GM12878 (cell line): ENCODE data around the gene SERPINB10. TPM values are rescaled to one million over a fixed set of nuclear protein-coding genes. Genes with fewer than 3 reads are reported as not detected.

Experiments
- ATAC-seq: fragments of 200-7000 bp; cut with Tn5 transposase; 3 replicates; pipeline ENCODE4 v1.9.1; 2020; ENCODE audit warnings: mild to moderate bottlenecking, moderate library complexity
- BruUV-seq: library from RNA; stranded (reverse); fragments of 400-500 nt; replicated peaks from 2 replicates; lab custom pipeline; 2021; lab: Mats Ljungman, UMichigan
- CTCF ChIA-PET: fragments of 300-600 bp; sonication (Branson Sonifier 250); formaldehyde crosslinking; extraction: SDS; loops from one replicate; lab custom pipeline; 2021; ENCODE audit warnings: inconsistent platforms; lab: Yijun Ruan, JAX
- POLR2A ChIA-PET: fragments of 350-600 bp; formaldehyde crosslinking; extraction: SDS; loops from one replicate; lab custom pipeline; 2021; ENCODE audit warnings: inconsistent platforms; lab: Charles Lee
- RAD21 ChIA-PET: fragments of 300-600 bp; sonication (Branson Sonifier 250); formaldehyde crosslinking; loops from one replicate; lab custom pipeline; 2023; ENCODE audit warnings: antibody characterized with exemption; ENCODE audit not compliant: unreplicated experiment; lab: Charles Lee
- SMC1A ChIA-PET: fragments of 300-600 bp; sonication (Branson Sonifier 250); formaldehyde crosslinking; loops from one replicate; lab custom pipeline; 2023; ENCODE audit not compliant: unreplicated experiment, uncharacterized antibody; lab: Charles Lee
- DNase-seq: peaks from one replicate; pipeline ENCODE4 v3.0.0-alpha.2; 2011; ENCODE audit warnings: low read depth, low spot score
- FAIRE-seq: peaks from 3 replicates; lab custom pipeline; 2011; peaks lifted over from hg19 to GRCh38; lab: Jason Lieb, UNC
- H2AFZ ChIP-seq: 2 replicates; pipeline ENCODE4 v1.6.0; 2011; ENCODE audit warnings: low read depth, low read length, control low read depth; ENCODE audit not compliant: control insufficient read depth
- H3K27ac ChIP-seq: 2 replicates; pipeline ENCODE4 v1.5.1; 2011; ENCODE audit warnings: control low read depth; ENCODE audit not compliant: control insufficient read depth, insufficient read depth
- H3K27me3 ChIP-seq, 2 experiments: replicated peaks in 1 of 2; 2 replicates each; pipeline versions ENCODE4 v1.6.0 to v1.6.1; 2011; ENCODE audit warnings: low read length in 1 of 2; ENCODE audit not compliant: control insufficient read depth in 2 of 2, insufficient read depth in 2 of 2
- H3K36me3 ChIP-seq, 2 experiments: 2 replicates each; pipeline ENCODE4 v1.5.1; 2011; ENCODE audit warnings: low read length in 1 of 2; ENCODE audit not compliant: control insufficient read depth in 2 of 2, insufficient read depth in 2 of 2
- H3K4me1 ChIP-seq: 2 replicates; pipeline ENCODE4 v1.6.1; 2011; ENCODE audit warnings: mild to moderate bottlenecking, low read length, moderate library complexity, mixed read lengths; ENCODE audit not compliant: control insufficient read depth, insufficient read depth
- H3K4me2 ChIP-seq: 2 replicates; pipeline ENCODE4 v1.6.0; 2011; ENCODE audit warnings: control low read depth; ENCODE audit not compliant: control insufficient read depth, insufficient read depth
- H3K4me3 ChIP-seq: fragments of 200-600 bp; sonication (generic); 2 replicates; pipeline ENCODE4 v1.5.1; 2016
- H3K79me2 ChIP-seq: 2 replicates; pipeline ENCODE4 v1.6.0; 2011; ENCODE audit warnings: low read length; ENCODE audit not compliant: control insufficient read depth, insufficient read depth
- H3K9ac ChIP-seq: 2 replicates; pipeline ENCODE4 v1.8.0; 2011; ENCODE audit warnings: low read length, control low read depth, mixed read lengths; ENCODE audit not compliant: control insufficient read depth, insufficient read depth
- H3K9me3 ChIP-seq: replicated peaks from 3 replicates; pipeline ENCODE4 v1.5.1; 2011; ENCODE audit warnings: mild to moderate bottlenecking, low read length; ENCODE audit not compliant: control insufficient read depth, insufficient read depth
- H4K20me1 ChIP-seq: 2 replicates; pipeline ENCODE4 v1.6.0; 2011; ENCODE audit not compliant: control insufficient read depth, insufficient read depth
- BCL11A ChIP-seq: IDR thresholded peaks from 2 replicates; pipeline ENCODE4 v1.6.1; 2011; ENCODE audit warnings: low read depth, low read length
- E2F4 ChIP-seq: IDR thresholded peaks from 2 replicates; pipeline ENCODE4 v1.6.1; 2012; ENCODE audit warnings: low read depth, low read length, improper control_type of control experiment
- HCFC1 ChIP-seq: fragments of 150-350 bp; IDR thresholded peaks from 2 replicates; pipeline ENCODE4 v1.6.1; 2014; ENCODE audit warnings: low read length
- HDGF ChIP-seq: fragments of 450-650 bp; IDR thresholded peaks from 2 replicates; pipeline ENCODE4 v1.6.1; 2016; ENCODE audit warnings: antibody characterized with exemption
- NFXL1 ChIP-seq: fragments of 450-650 bp; IDR thresholded peaks from 2 replicates; pipeline ENCODE4 v1.6.1; 2017; ENCODE audit warnings: antibody characterized with exemption, mild to moderate bottlenecking, borderline replicate concordance
- TARDBP ChIP-seq: IDR thresholded peaks from 2 replicates; pipeline ENCODE4 v1.6.1; 2016; ENCODE audit warnings: borderline replicate concordance
- TCF7 ChIP-seq: IDR thresholded peaks from 2 replicates; pipeline ENCODE4 v1.6.1; 2014; ENCODE audit warnings: antibody characterized with exemption, borderline replicate concordance
- WGBS: methylation state at CpG from one replicate; pipeline ENCODE4 v1.1.6; 2016; ENCODE audit warnings: low lambda C conversion rate; ENCODE audit not compliant: insufficient replicate concordance, insufficient coverage; ENCODE audit errors: missing lambda C conversion rate; 5-methylcytosine and 5-hydroxymethylcytosine counted together
- in situ Hi-C: fragments of 300-500 bp; cut with MboI; formaldehyde crosslinking; loops from 9 replicates; pipeline ENCODE4 v1.14.3; 2018; ENCODE audit warnings: mixed read lengths
- intact Hi-C: fragments of 100-400 bp; cut with micrococcal nuclease; formaldehyde crosslinking; loops from one replicate; pipeline ENCODE4 v1.14.2; 2022; ENCODE audit not compliant: unreplicated experiment
- polyA plus RNA-seq, 11 experiments: library from polyadenylated mRNA; depleted of rRNA in 4 of 11; unstranded in 6 of 11; stranded (reverse) in 5 of 11; fragments of >200 nt; fragmentation: Nextera tagmentation in 4 of 11; fragmentation: Illumina TruSeq in 1 of 11; extraction: Ambion mirVana in 4 of 11; extraction: Trizol in 1 of 11; gene quantifications; 1 replicate in 1 of 11; 2 replicates in 10 of 11; pipeline versions ENCODE4 v1.2.1 to v1.2.3, GENCODE V29; 2011 to 2016; ENCODE audit warnings: inconsistent platforms in 2 of 11, missing spikeins in 2 of 11, low read depth in 1 of 11
- total RNA-seq, 4 experiments: library from RNA; depleted of rRNA in 3 of 4; stranded (reverse); fragments of >200 nt in 3 of 4; fragmentation: Illumina TruSeq in 1 of 4; extraction: Trizol in 1 of 4; gene quantifications; 2 replicates each; pipeline versions ENCODE4 v1.2.1 to v1.2.3, GENCODE V29; 2013 to 2021

SERPINB10 gene
- total and polyA plus RNA-seq, 10 of the 15 experiments (the other 5 are each of a cell fraction or from before 2014, with no cell fraction given): 12.0 to 83.5 (median 24.1) TPM

GRCh38 chr18:63868546-63868945, 39.2 kb upstream of the SERPINB10 start:
- DNase-seq: no peak
- RAD21 ChIA-PET: no interaction called here
- CTCF ChIA-PET: interaction anchor here (1.9 kb wide), 1 partner anchor 9 kb away, joined by 6 read pairs; no protein-coding TSS in a partner anchor
- no peak overlapping the region for H3K9ac ChIP-seq
- H2AFZ ChIP-seq: no peak overlapping the region
- no peak overlapping the region for H3K4me3 ChIP-seq
- 52% methylated on average over 9 of the region's 9 CpGs for WGBS
- SMC1A ChIA-PET: interaction anchor here (2.2 kb wide), 1 partner anchor 67 kb away, joined by 12 read pairs; no protein-coding TSS in a partner anchor
- no peaks in the 10 kb centered on the region for H3K27me3 ChIP-seq
- H3K9me3 ChIP-seq: no peaks in the 10 kb centered on the region
- H3K27ac ChIP-seq: no peak overlapping the region
- H3K36me3 ChIP-seq: no peaks in the 10 kb centered on the region
- FAIRE-seq: no peak
- no peak overlapping the region for H3K4me2 ChIP-seq
- POLR2A ChIA-PET: no interaction called here
- no TSS peak for BruUV-seq
- in situ Hi-C loops: no loop called here
- no peaks in the 10 kb centered on the region for H3K4me1 ChIP-seq
- TF ChIP-seq HDGF: no peak
- intact Hi-C loops: no loop called here
- no peak for ATAC-seq
- no peaks in the 10 kb centered on the region for H3K79me2 ChIP-seq
- H4K20me1 ChIP-seq: no peaks in the 10 kb centered on the region

GRCh38 chr18:63869374-63869773, 38.4 kb upstream of the SERPINB10 start:
- Histone ChIP-seq H3K4me1 (no peaks in the 10 kb centered on the region), H3K4me2 (no peak overlapping the region)
- no peak for TF ChIP-seq E2F4
- TF ChIP-seq BCL11A: no peak
- no peak for TF ChIP-seq HDGF
- TF ChIP-seq TCF7: no peak
- TF ChIP-seq HCFC1: no peak
- TF ChIP-seq NFXL1: no peak
- no peak for TF ChIP-seq TARDBP
- TF ChIP-seq, all 136 proteins: peak for 0
- 57% methylated on average over 9 of the region's 9 CpGs for WGBS
- ATAC-seq (no peak), DNase-seq (no peak), FAIRE-seq (no peak)
- H3K27me3 ChIP-seq: no peaks in the 10 kb centered on the region
- ChIA-PET POLR2A (no interaction called here), SMC1A (no interaction called here), CTCF (no interaction called here), RAD21 (no interaction called here)
- H3K4me3 ChIP-seq: no peak overlapping the region
- no TSS peak for BruUV-seq
- H3K9me3 ChIP-seq: no peaks in the 10 kb centered on the region
- H4K20me1 ChIP-seq: no peaks in the 10 kb centered on the region
- intact Hi-C loops (no loop called here), in situ Hi-C loops (no loop called here)
- no peak overlapping the region for H3K27ac ChIP-seq
- H3K79me2 ChIP-seq: no peaks in the 10 kb centered on the region
- H3K36me3 ChIP-seq: no peaks in the 10 kb centered on the region
- H3K9ac ChIP-seq: no peak overlapping the region
- H2AFZ ChIP-seq: no peak overlapping the region
